ENCODE results near the gene GPC6. TPM values are rescaled to one million over a fixed set of nuclear protein-coding genes. Genes with fewer than 3 reads are reported as not detected.

GPC6 gene
- total RNA-seq, 1 donor from 2014 or later: 38.9 TPM

GRCh38 chr13:93674337-93674755, 447.7 kb downstream of the GPC6 start:
- no peak for DNase-seq (ENCODE audit: low read depth)

GRCh38 chr13:93680329-93680728, 453.7 kb downstream of the GPC6 start:
- no peak for DNase-seq (ENCODE audit: low read depth)

- DNase-seq (ENCODE audit: low read depth): no peak
Measured at GRCh38 chr13:93685900-93686299, 459.3 kb downstream of the GPC6 start.

DNA sequence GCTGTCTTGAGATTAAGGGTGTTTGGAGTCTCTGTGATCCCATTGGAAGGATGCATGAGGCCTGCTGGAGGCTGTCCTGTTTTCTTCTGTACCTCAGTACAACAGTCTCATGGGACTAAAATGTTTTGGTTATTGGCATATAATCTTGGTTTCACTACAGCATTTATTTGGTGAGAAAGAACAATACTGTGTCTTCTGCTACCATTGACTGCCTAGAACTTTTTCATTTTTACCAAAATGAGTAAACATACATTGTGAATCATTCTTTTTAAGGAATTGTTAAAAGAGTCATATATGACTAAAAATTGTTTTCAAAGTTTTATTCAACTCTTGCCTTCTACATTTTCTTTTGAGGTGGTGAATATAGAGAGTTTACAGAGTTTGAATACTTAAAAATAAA, 459.8 kb downstream of the GPC6 start:
- DNase-seq (ENCODE audit: low read depth): no peak

DNA sequence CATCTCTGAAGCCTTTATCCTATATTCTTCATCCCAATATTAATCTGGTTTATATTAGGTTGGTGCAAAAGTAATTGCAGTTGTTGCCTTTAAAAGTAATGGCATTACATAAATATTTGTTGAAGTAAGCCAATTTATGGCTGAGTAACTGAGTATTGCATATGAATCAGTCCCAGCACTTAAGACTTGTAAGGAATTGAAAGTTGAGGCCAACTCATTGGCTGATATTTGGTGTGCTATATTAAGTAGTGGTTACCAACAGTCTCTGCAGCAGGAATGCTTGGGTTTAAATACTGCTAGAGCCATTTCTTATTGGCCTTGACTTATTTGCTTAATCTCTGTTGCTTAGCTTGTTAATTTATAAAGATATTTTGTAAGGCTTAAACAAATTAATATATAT, 460.7 kb downstream of the GPC6 start:
- DNase-seq (ENCODE audit: low read depth): no peak

- no peak for DNase-seq (ENCODE audit: low read depth)
Measured at GRCh38 chr13:93689333-93689732, 462.7 kb downstream of the GPC6 start.

GRCh38 chr13:93690139-93690538, 463.5 kb downstream of the GPC6 start:
- DNase-seq (ENCODE audit: low read depth): no peak

GRCh38 chr13:93698016-93698613, 471.5 kb downstream of the GPC6 start:
- peak; percentile 81 for DNase-seq (ENCODE audit: low read depth)

DNA sequence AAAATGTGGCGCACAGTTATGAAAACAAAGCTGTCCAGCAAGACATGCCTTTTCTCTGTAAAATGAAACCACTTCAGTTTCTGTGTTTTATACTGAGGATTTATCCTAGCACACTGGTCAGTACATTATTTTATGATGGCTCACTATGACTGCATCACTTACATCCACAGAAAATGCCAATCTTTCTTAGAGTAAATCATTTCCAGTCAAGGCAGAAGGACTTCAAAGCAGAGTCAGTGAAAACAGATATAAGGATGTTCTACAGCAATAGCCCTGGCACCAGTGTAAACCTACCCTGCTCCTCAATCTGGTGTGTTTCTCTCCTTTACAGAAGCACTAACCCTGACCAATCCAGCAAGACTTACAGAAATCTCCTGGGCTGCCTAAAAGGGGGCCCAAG, 473.5 kb downstream of the GPC6 start:
- DNase-seq (ENCODE audit: low read depth): peak; percentile 27

DNA sequence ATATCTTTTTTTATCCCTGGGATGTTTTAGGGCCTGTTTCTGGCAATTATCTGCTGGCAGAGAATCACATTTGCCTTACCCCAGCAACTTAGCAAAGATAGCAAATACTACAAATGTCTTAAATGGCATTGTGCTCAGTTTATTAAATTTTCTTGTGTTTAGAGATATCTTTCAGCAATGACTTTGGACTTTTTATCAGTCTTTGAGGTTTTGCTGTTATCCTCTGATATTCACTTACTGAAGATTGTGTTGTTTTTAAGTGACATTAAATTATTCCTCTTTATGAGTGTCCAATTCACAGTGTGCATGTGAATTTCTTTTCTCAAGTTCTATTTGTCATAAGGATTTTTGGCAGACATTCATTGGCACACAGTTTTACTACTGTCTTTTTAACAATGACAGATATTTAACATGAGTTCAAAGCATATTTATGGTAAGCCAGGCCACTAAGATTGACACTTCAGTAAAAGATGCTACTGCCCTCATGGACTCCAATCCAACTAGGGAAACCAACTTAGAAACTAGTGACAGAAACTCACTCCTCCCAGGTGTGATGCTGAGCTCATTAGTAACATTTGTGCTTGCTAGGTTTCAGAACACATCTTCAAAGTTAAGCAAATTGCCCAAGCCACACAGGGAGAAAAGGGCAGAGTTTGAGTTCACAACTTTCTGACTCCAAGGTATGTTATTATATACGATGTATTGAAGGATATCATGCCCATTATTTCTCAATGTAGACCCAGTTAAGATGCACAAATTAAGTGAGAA, 481.9 kb downstream of the GPC6 start:
- DNase-seq (ENCODE audit: low read depth): no peak

DNA sequence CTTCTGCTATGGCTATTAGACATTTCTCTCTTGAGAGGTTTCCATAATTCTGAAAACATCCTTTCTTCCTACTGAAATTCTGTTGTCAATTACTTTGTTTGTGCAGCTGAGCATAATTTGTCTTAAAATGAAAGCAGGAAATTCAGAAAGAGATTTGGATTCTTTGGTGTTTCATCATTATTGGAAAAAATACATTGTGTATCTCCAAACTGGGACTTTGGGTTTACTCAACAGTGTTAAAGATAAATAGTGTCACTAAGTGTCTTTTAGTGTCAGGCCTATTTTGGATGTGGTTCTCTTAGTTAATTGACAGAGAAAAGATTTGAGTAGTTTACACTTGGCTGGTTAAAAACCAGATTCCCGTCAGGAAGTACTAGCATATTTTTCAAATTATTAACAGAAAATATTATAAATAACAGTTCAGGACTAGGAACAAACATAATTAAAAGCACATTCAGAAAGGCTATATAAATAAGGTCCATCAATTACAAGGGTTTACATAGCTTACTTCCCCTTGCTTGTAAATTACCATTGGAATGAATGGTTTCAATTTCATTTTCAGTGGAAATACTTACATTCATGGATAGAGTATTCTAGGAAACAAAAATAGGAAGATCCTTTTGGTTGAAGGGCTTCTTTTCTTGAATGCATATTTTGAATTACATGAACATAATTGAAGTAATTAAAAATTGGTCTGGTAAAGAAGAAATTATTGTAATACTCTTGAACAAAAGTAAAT, 483.1 kb downstream of the GPC6 start:
- DNase-seq (ENCODE audit: low read depth): no peak

DNA sequence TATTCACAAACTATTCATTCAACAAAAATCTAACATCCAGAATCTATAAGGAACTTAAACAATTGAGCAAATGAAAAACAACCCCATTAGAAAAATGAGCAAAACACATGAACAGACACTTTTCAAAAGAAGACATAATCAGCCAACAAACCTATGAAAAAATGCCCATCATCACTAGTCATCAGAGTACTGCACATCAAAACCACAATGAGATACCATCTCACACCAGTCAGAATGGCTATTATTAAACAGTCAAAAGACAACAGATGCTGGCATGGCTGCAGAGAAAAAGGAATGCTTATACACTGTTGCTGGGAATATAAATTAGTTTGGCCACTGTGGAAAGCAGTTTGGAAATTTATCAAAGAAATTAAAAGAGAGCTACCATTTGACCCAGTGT, 487.6 kb downstream of the GPC6 start:
- no peak for DNase-seq (ENCODE audit: low read depth)

GRCh38 chr13:93715866-93716265, 489.3 kb downstream of the GPC6 start:
- no peak for DNase-seq (ENCODE audit: low read depth)

DNA sequence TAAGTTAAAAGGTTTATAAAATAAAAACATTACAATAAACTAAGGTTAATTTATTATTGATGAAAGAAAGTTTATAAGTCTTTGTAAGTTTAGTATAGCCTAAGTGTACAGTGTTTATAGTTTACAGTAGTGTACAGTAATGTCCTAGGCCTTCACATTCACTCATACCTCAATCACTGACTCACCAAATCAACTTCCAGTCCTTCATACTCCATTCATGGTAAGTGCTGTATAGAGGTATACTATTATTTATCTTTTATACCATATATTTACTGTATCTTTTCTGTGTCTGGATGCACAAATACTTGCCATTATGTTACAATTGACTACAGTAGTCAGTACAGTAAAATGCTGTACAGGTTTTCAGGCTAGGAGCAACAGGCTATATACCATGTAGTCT, 490.0 kb downstream of the GPC6 start:
- no peak for DNase-seq (ENCODE audit: low read depth)

DNA sequence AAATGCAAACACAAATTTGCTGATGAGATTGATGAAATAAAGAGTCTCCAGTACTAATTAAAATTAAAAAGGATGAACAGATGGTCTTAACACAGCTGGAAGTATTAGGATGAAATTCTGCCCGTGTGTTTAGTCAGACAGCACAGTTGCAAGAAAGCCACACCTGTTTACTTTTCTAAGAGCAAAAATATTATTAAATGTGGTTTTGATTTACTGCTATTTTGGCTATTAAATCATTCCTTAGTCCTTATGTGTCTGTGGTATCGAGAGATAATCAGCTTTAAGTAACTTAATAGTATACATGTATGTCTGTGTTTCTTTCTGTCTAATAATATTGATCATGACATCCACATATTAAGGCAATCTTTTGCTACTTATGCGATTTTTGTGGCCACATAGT, 494.9 kb downstream of the GPC6 start:
- no peak for DNase-seq (ENCODE audit: low read depth)

DNA sequence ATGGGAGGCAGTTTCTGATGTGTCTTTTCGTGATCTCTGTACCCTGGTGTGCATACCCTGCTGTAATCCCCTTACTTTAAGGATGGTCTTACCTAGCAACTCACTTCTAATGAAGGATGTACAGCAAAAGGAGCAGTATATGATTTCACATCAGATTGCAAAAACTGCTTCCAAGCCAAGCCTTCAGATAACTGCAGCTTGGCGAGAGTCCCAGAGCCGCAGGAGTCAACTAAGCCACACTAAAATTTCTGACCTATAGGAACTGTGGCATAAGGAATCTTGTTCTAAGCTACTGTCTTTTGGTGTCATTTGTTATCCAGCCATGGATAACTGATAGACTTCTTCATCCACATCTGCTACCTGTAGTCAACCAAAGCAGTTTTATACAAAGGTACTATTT, 496.7 kb downstream of the GPC6 start:
- no peak for DNase-seq (ENCODE audit: low read depth)

DNA sequence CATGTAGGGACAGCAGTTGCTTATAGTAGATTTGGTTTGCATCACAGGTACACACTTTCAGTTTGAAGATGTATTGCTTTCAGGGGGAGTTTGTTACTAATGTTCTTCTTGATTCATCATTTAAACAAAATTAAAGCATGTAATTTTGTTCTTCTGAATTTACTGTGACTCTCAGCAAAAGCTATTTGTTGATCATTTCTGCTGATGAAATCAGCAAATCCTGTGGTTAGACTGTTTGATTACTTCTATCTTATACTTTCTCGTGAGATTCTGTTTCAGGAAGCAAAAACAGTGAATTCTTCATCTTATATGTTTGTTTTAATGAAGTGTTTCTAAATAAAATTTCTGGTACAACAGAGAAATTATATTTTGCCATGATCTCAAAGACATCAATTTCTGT, 497.6 kb downstream of the GPC6 start:
- DNase-seq (ENCODE audit: low read depth): no peak

GRCh38 chr13:93726173-93726957, 499.8 kb downstream of the GPC6 start:
- DNase-seq (ENCODE audit: low read depth): no peak

GRCh38 chr13:93727211-93728141, 500.9 kb downstream of the GPC6 start:
- no peak for DNase-seq (ENCODE audit: low read depth)

DNA sequence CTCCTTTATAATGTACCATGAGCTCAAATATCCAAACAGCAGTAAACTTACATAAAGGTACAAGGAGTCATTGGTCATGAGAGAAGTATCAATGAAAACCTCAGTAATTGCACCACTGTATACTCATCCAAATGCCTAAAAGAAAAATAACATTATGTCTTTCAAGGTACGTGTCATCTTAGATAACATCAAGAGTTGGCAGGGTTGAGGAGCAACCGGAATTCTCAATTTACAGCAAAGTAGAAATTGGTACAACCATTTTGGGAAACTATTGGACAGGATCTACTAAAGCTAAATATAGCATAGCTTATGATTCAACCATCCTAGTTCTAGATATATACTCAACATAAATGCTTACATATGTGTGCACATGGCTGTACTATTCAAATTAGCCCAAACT, 502.8 kb downstream of the GPC6 start:
- no peak for DNase-seq (ENCODE audit: low read depth)

DNA sequence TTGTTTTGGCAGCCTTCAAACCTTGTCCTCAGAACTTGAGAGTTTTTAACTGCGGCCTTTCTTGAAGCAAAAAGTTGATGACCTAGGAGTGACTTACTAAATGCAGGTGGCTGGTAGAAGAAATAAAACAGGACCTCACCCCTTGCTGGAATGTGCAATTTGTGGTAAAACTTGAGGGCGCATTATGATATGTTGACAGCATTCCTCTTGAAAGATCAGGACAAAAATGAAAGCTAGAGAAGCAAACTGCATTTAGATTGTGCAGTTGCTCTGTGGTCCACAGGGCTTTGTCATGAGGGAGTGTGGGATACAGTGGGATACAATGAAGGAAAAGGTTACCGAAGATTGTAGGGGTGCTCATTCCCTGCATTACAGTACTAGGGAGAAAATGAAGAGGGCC, 504.2 kb downstream of the GPC6 start:
- peak; percentile 78 for DNase-seq (ENCODE audit: low read depth)

Measured in renal cortical epithelial cell (primary cell).